GM18507 (cell line): ENCODE measurements around the gene CDH4.
A peak's percentile ranks its signal among the peaks of the same experiment; 100 is the strongest.
"Not testable (repeated sequence)": the region's sequence is repeated elsewhere in the genome, so short reads cannot be mapped to it uniquely, and the experiment has no call there.

Source experiments
- DNase-seq: peaks from one replicate; pipeline ENCODE4 v3.0.0; 2011; ENCODE audit warnings: low read depth; ENCODE audit not compliant: insufficient read length; ENCODE audit errors: extremely low spot score
- FAIRE-seq: peaks from 2 replicates; lab custom pipeline; 2011; peaks lifted over from hg19 to GRCh38; lab: Jason Lieb, UNC

The CDH4 gene

GRCh38 chr20:61440548-61441055, 188.5 kb downstream of the CDH4 start:
- no peak for FAIRE-seq

DNA sequence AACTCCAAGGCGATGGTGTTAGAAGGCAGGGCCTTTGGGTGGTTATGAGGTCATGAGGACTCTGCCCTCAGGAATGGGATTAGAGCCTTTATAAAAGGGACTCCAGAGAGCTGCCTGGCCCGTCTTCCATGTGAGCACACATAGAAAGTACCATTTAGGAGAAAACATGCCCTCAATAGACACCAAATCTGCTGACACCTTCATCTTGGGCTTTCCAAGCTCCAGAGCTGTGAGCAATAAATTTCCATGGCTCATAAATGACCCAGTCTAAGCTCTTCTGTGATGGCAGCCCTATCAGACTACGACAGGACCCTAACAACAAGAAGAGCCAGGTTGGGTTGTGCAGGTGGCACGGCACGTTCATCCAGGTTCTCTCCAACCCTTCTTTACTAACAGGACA, 189.5 kb downstream of the CDH4 start:
- DNase-seq (no peak), FAIRE-seq (no peak)

More at GRCh38 chr20:61440548-61441055, 188.5 kb downstream of the CDH4 start:
- no peak for DNase-seq

GRCh38 chr20:61442075-61442670, 190.1 kb downstream of the CDH4 start:
- no peak for DNase-seq
- FAIRE-seq: no peak

DNA sequence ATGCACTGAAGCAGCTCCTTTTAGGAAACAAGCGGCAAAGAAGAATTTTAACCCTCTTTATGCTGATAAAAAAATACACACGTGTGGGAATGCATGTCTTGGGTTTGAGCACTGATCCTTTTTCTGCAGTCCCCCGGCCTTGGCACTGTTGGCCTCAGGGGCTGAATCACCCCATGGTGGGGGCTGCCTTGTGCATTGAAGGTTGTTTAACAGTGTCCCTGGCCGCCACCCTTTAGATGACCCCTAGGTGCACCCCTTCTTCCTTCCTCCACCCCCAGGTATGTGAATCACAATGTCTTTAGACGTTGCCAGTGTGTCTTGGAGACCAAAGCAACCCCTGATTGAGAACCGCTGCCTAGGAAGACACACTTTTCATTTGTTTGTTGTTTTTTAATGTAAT, 190.7 kb downstream of the CDH4 start:
- DNase-seq: no peak
- FAIRE-seq: no peak

- DNase-seq (no peak), FAIRE-seq (no peak)
Observed at GRCh38 chr20:61443443-61444126, 191.5 kb downstream of the CDH4 start.

GRCh38 chr20:61444637-61445036, 192.6 kb downstream of the CDH4 start:
- FAIRE-seq: peak; percentile 18
- no peak for DNase-seq

GRCh38 chr20:61445138-61445537, 193.1 kb downstream of the CDH4 start:
- FAIRE-seq: no peak
- no peak for DNase-seq

GRCh38 chr20:61445741-61446140, 193.7 kb downstream of the CDH4 start:
- no peak for FAIRE-seq
- DNase-seq: no peak

- FAIRE-seq (no peak), DNase-seq (no peak)
Observed at GRCh38 chr20:61447952-61448351, 195.9 kb downstream of the CDH4 start.

DNA sequence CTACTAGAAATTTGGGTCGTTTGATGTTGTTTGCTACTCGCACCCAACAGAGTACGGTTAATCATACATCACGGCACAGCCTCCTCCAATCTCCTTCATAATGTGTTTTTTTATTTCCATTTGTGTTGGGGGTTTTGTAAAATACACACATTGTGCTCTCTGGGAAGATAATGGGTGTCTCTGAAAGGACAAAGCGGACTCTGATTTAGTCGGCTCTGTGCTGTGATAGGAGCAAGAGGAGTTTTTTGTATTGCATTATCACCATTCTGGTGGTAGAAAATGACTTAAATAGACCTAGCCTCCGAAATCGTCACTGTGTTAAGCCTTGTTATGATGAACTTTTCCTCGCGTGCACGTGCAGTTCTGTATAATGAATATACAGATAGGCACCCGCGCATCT, 196.3 kb downstream of the CDH4 start:
- FAIRE-seq (no peak), DNase-seq (no peak)

GRCh38 chr20:61449057-61449609, 197.1 kb downstream of the CDH4 start:
- DNase-seq (no peak), FAIRE-seq (no peak)

DNA sequence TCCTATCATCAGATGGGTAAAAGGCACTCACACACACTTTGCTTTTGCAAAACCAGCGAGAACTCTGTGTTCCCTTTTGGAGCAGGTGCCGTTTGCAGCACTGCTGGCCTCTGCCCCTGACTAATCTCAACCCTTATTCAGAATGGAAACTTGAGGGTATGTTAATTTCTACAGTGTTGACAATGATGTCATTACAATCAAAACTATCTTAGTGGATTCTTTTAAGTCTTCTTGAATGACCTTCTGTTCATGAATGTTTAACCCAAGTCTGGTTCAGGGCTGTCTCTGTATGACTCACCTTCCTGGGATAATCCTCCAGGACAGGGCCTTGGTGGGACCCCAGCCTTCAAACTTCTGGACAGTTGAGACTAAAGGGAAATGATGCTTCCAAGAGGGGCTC, 197.9 kb downstream of the CDH4 start:
- DNase-seq (no peak), FAIRE-seq (no peak)

DNA sequence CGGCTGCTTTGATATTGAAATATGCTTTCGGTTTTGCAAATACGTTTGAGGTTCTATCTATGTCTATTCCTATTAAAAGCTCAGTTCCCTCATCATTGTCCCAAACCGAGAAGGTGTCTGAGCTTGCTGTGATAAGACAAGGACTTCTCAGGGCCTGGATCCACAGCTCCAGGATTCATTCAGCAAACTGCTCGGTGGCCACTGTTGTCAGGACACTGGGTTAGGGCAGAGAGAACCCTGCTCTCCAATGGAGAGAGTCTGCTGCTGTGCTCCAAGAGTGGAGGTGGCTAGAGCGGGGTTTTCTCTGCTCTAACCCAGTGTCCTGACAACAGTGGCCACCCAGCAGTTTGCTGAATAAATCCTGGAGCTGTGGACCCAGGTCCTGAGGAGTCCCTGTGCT, 198.5 kb downstream of the CDH4 start:
- FAIRE-seq: no peak
- no peak for DNase-seq

DNA sequence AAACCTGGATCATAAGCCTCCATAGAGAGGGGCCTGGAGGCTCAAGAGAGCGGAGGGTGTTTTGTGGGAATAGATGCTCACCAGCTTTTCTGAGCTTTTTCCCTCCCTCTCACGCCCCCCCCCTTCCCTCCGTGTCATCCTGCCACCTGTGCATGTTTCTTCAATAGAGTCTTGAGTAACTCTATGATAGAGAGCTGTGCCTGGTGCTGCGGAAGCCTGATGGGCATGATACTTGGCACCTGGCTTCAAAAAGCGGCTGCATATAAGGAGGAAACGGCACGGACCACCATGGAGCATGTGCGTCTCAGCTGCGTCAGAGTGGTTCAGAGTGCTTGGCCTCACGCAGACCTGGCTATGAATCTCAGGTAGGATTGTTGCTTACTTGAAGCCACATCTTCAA, 198.9 kb downstream of the CDH4 start:
- FAIRE-seq: no peak
- DNase-seq: no peak

GRCh38 chr20:61451953-61452352, 199.9 kb downstream of the CDH4 start:
- FAIRE-seq: no peak

GRCh38 chr20:61453219-61453618, 201.2 kb downstream of the CDH4 start:
- DNase-seq (no peak), FAIRE-seq (no peak)

More at GRCh38 chr20:61451953-61452352, 199.9 kb downstream of the CDH4 start:
- no peak for DNase-seq

GRCh38 chr20:61453623-61454022, 201.6 kb downstream of the CDH4 start:
- FAIRE-seq, DNase-seq: not testable (repeated sequence)

DNA sequence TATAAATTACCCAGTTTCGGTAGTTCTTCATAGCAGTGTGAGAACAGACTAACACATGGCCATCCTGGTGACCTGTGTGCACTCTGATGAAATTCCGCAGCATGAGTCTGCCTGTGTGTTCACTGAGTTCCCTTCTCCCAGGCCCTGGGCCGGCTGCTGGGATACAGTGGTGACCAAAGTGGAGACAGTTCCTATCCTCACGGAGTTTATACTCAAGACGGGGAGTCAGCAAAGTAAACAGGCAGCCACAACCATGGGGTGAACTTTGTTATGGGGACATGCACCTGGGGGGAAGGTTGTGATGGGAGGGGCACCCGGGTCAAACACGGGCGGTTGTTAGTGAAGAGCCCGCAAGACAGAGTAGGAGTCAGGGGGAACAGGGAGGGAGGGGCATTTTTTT, 202.0 kb downstream of the CDH4 start:
- FAIRE-seq (no peak), DNase-seq (no peak)

- FAIRE-seq (no peak), DNase-seq (no peak)
Observed at GRCh38 chr20:61455508-61456215, 203.6 kb downstream of the CDH4 start.

- FAIRE-seq (no peak), DNase-seq (no peak)
Observed at GRCh38 chr20:61457725-61458124, 205.7 kb downstream of the CDH4 start.
